ENCODE results near the gene CD55. TPM values are rescaled to one million over a fixed set of nuclear protein-coding genes. Genes with fewer than 3 reads are reported as not detected.

Gene CD55
- total RNA-seq, 1 donor, result 9.0 TPM

DNA sequence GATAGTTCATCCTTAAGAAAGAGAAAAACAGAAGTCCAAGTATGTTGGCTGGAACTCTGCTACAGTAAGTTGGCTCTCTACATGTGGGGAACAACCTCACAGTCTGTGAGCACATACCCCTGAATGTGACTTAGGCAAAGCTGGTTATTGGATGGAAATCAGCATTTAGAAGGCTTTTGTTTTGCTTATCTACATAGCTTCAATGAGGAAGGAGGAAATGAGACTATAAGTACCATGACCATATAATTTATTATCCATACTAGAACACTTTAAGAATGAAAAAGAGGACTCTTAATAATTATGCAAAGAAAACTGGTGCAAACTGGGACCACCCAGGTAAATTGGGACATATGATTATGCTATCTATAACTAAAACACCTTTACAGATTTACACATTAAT lies 31.7 kb upstream of the CD55 start:
- H3K4me1 ChIP-seq (ENCODE audit: insufficient read depth, low read length), result no peaks in the 10 kb centered on the region
- DNase-seq (ENCODE audit: insufficient read length, low spot score, missing footprints), result no peak
- TF ChIP-seq, protein P1, sequence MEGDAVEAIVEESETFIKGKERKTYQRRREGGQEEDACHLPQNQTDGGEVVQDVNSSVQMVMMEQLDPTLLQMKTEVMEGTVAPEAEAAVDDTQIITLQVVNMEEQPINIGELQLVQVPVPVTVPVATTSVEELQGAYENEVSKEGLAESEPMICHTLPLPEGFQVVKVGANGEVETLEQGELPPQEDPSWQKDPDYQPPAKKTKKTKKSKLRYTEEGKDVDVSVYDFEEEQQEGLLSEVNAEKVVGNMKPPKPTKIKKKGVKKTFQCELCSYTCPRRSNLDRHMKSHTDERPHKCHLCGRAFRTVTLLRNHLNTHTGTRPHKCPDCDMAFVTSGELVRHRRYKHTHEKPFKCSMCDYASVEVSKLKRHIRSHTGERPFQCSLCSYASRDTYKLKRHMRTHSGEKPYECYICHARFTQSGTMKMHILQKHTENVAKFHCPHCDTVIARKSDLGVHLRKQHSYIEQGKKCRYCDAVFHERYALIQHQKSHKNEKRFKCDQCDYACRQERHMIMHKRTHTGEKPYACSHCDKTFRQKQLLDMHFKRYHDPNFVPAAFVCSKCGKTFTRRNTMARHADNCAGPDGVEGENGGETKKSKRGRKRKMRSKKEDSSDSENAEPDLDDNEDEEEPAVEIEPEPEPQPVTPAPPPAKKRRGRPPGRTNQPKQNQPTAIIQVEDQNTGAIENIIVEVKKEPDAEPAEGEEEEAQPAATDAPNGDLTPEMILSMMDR (IDR thresholded peaks at IDR 0.05; ENCODE audit: extremely low read depth, low read depth, low read length), result no peak

DNA sequence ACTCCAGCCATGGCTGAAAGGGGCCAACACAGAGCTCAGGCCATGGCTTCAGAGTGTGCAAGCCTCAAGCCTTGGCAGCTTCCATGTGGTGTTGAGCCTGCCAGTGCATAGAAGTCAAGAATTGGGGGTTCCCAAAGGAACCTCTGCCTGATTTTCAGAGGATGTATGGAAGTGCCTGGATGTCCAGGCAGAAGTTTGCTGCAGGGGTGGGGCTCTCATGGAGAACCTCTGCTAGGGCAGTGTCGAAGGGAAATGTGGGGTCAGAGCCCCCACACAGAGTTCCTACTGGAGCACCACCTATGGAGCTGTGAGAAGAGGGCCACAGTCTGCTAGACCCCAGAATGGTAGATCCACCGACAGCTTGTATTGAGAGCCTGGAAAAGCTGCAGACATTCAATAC lies 29.8 kb upstream of the CD55 start:
- TF ChIP-seq, protein P1 (IDR thresholded peaks at IDR 0.05; ENCODE audit: extremely low read depth, low read depth, low read length), result no peak
- Histone ChIP-seq H3K4me1 (ENCODE audit: insufficient read depth, low read length) (no peaks in the 10 kb centered on the region), H3K9me3 (ENCODE audit: low read depth, low read length) (no peaks in the 10 kb centered on the region), H4K20me1 (ENCODE audit: insufficient read depth, low read length) (no peaks in the 10 kb centered on the region), H3K4me2 (ENCODE audit: insufficient read depth, low read length) (no peak overlapping the region), H3K27me3 (ENCODE audit: insufficient read depth, low read length) (peaks cover 3% of the 10 kb centered on the region), H2AFZ (ENCODE audit: low read length) (no peak overlapping the region), H3K36me3 (ENCODE audit: insufficient read depth, low read length) (no peaks in the 10 kb centered on the region), H3K79me2 (ENCODE audit: insufficient read depth, low read length) (no peaks in the 10 kb centered on the region), H3K27ac (ENCODE audit: low read depth, low read length) (no peak overlapping the region), H3K4me3 (ENCODE audit: insufficient read depth, low read length) (no peak overlapping the region)
- no peak for DNase-seq (ENCODE audit: insufficient read length, low spot score, missing footprints)

More for the DNA sequence above, 31.7 kb upstream of the CD55 start:
- Histone ChIP-seq H3K27me3 (ENCODE audit: insufficient read depth, low read length) (peaks cover 3% of the 10 kb centered on the region), H3K4me2 (ENCODE audit: insufficient read depth, low read length) (no peak overlapping the region), H3K27ac (ENCODE audit: low read depth, low read length) (no peak overlapping the region), H3K4me3 (ENCODE audit: insufficient read depth, low read length) (no peak overlapping the region), H3K79me2 (ENCODE audit: insufficient read depth, low read length) (no peaks in the 10 kb centered on the region), H4K20me1 (ENCODE audit: insufficient read depth, low read length) (no peaks in the 10 kb centered on the region), H3K9me3 (ENCODE audit: low read depth, low read length) (no peaks in the 10 kb centered on the region), H3K36me3 (ENCODE audit: insufficient read depth, low read length) (no peaks in the 10 kb centered on the region), H2AFZ (ENCODE audit: low read length) (no peak overlapping the region)

DNA sequence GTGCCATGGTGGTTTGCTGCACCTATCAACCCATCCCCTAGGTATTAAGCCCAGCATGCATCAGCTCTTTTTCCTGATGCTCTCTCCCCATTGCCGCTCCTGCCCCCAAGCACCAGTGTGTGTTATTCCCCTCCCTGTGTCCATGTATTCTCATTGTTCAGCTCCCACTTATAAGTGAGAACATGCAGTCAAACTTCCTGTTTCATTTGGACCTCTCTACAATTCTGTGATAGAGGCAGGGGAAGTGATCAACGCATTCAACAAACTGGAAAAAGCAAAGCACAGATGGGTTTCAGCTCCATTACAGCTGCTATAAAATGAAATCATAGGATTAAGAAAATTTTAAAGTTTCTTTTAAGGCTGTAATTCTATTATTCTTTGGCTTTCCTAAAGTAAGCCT lies 23.3 kb upstream of the CD55 start:
- H3K79me2 ChIP-seq (ENCODE audit: insufficient read depth, low read length), result no peaks in the 10 kb centered on the region
- H4K20me1 ChIP-seq (ENCODE audit: insufficient read depth, low read length), result no peaks in the 10 kb centered on the region
- TF ChIP-seq, protein P1 (IDR thresholded peaks at IDR 0.05; ENCODE audit: extremely low read depth, low read depth, low read length), result no peak
- no peaks in the 10 kb centered on the region for H3K27me3 ChIP-seq (ENCODE audit: insufficient read depth, low read length)
- H3K27ac ChIP-seq (ENCODE audit: low read depth, low read length), result no peak overlapping the region
- no peaks in the 10 kb centered on the region for H3K9me3 ChIP-seq (ENCODE audit: low read depth, low read length)
- no peak for DNase-seq (ENCODE audit: insufficient read length, low spot score, missing footprints)
- H3K36me3 ChIP-seq (ENCODE audit: insufficient read depth, low read length), result no peaks in the 10 kb centered on the region
- H3K4me3 ChIP-seq (ENCODE audit: insufficient read depth, low read length), result no peak overlapping the region
- no peaks in the 10 kb centered on the region for H3K4me1 ChIP-seq (ENCODE audit: insufficient read depth, low read length)
- no peak overlapping the region for H3K4me2 ChIP-seq (ENCODE audit: insufficient read depth, low read length)
- no peak overlapping the region for H2AFZ ChIP-seq (ENCODE audit: low read length)

DNA sequence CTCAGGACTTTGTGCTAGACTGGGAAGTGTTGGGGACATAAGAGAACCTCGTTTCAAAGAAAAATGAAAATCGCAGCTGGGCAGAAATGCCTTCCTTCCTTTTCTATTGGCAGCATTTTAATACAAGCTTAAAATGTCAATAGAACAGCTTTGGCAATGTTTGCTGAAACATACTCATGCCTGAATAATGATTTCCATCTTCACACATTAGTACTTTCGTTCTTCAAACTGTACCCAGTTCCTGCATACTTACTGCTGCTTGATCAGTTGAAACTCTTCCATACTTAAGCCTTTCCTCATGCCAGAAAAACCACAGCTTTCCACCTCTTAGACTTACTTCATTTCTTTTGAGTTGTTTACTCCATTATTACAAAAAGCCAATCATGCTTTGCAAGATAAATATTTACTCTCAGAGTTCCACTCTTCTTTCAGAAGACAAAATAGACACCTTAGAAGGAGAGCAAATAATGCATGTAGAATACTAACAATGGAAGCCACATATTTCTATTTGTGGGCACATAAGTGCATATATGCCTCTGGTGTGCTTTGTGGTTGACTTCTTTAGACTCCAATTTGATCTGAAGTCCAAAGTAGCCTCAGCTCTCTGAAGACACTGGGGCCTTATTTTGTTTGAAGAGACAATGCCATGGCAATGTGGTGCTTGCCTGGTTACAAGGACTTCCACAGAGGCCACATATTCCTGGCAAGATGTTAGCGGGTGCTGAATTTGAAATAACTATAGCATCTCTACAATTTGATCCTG lies 22.7 kb upstream of the CD55 start:
- H3K9me3 ChIP-seq (ENCODE audit: low read depth, low read length), result no peaks in the 10 kb centered on the region
- no peak overlapping the region for H2AFZ ChIP-seq (ENCODE audit: low read length)
- no peak for DNase-seq (ENCODE audit: insufficient read length, low spot score, missing footprints)
- no peak overlapping the region for H3K4me2 ChIP-seq (ENCODE audit: insufficient read depth, low read length)
- H3K79me2 ChIP-seq (ENCODE audit: insufficient read depth, low read length), result no peaks in the 10 kb centered on the region
- TF ChIP-seq, protein P1 (IDR thresholded peaks at IDR 0.05; ENCODE audit: extremely low read depth, low read depth, low read length), result no peak
- no peaks in the 10 kb centered on the region for H3K4me1 ChIP-seq (ENCODE audit: insufficient read depth, low read length)
- H4K20me1 ChIP-seq (ENCODE audit: insufficient read depth, low read length), result no peaks in the 10 kb centered on the region
- no peak overlapping the region for H3K4me3 ChIP-seq (ENCODE audit: insufficient read depth, low read length)
- no peaks in the 10 kb centered on the region for H3K36me3 ChIP-seq (ENCODE audit: insufficient read depth, low read length)
- H3K27ac ChIP-seq (ENCODE audit: low read depth, low read length), result no peak overlapping the region
- H3K27me3 ChIP-seq (ENCODE audit: insufficient read depth, low read length), result no peaks in the 10 kb centered on the region

All from osteoblast (primary cell).